GM23338 (cell line): ENCODE results near the gene CHST11. TPM values are rescaled to one million over a fixed set of nuclear protein-coding genes. Genes with fewer than 3 reads are reported as not detected.

Experiments
- ATAC-seq: fragments of 200-7000 bp; cut with Tn5 transposase; 3 replicates; pipeline ENCODE4 v1.9.1; 2020
- DNase-seq: peaks from one replicate; pipeline ENCODE4 v3.0.0-alpha.2; 2015; ENCODE audit warnings: low spot score
- H2AFZ ChIP-seq: fragments of 200-600 bp; sonication (generic); 2 replicates; pipeline ENCODE4 v1.8.0; 2016; ENCODE audit warnings: antibody characterized with exemption, mild to moderate bottlenecking, moderate library complexity
- H3F3A ChIP-seq: fragments of 200-600 bp; sonication (generic); replicated peaks from 2 replicates; pipeline ENCODE4 v1.8.0; 2017; ENCODE audit warnings: antibody characterized with exemption, mixed run types, low read depth
- H3K27ac ChIP-seq: fragments of 200-600 bp; sonication (generic); 2 replicates; pipeline ENCODE4 v1.6.1; 2016; ENCODE audit warnings: low read depth
- H3K27me3 ChIP-seq: fragments of 200-600 bp; sonication (generic); 2 replicates; pipeline ENCODE4 v1.8.0; 2016; ENCODE audit warnings: mild to moderate bottlenecking, mixed run types, moderate library complexity; ENCODE audit not compliant: insufficient read depth
- H3K36me3 ChIP-seq: fragments of 200-600 bp; sonication (generic); 2 replicates; pipeline ENCODE4 v1.8.0; 2016; ENCODE audit warnings: mild to moderate bottlenecking; ENCODE audit not compliant: insufficient read depth
- H3K4me1 ChIP-seq: fragments of 200-600 bp; sonication (generic); 2 replicates; pipeline ENCODE4 v1.8.0; 2016; ENCODE audit warnings: mild to moderate bottlenecking, moderate library complexity; ENCODE audit not compliant: insufficient read depth
- H3K4me2 ChIP-seq: fragments of 200-600 bp; sonication (generic); 2 replicates; pipeline ENCODE4 v1.7.1; 2017; ENCODE audit warnings: mixed run types
- H3K4me3 ChIP-seq: fragments of 200-600 bp; sonication (generic); 2 replicates; pipeline ENCODE4 v1.6.1; 2016; ENCODE audit warnings: mixed run types
- H3K79me2 ChIP-seq: fragments of 200-600 bp; sonication (generic); replicated peaks from 2 replicates; pipeline ENCODE4 v1.8.0; 2017; ENCODE audit warnings: mild to moderate bottlenecking; ENCODE audit not compliant: insufficient read depth
- H3K9me2 ChIP-seq: fragments of 200-600 bp; sonication (generic); 2 replicates; pipeline ENCODE4 v1.8.0; 2017; ENCODE audit not compliant: insufficient read depth
- H4K20me1 ChIP-seq: fragments of 200-600 bp; sonication (generic); replicated peaks from 2 replicates; pipeline ENCODE4 v1.8.0; 2017; ENCODE audit warnings: mild to moderate bottlenecking; ENCODE audit not compliant: insufficient read depth
- H3K27ac Mint-ChIP-seq: 2 replicates; pipeline ENCODE4 v1.8.0; 2020; ENCODE audit warnings: inconsistent platforms, mild to moderate bottlenecking, moderate library complexity, mixed read lengths
- H3K27me3 Mint-ChIP-seq: 3 replicates; pipeline ENCODE4 v1.8.0; 2022; ENCODE audit warnings: low read depth, mild to moderate bottlenecking, moderate library complexity, mixed read lengths, inconsistent platforms; ENCODE audit not compliant: insufficient read depth, poor library complexity
- H3K36me3 Mint-ChIP-seq: 3 replicates; pipeline ENCODE4 v1.8.0; 2021; ENCODE audit warnings: low read depth, mild to moderate bottlenecking, inconsistent platforms, moderate library complexity, mixed read lengths
- H3K4me1 Mint-ChIP-seq: 3 replicates; pipeline ENCODE4 v1.8.0; 2020; ENCODE audit warnings: mild to moderate bottlenecking, inconsistent platforms, mixed read lengths
- H3K4me3 Mint-ChIP-seq: 3 replicates; pipeline ENCODE4 v1.8.0; 2021; ENCODE audit warnings: moderate library complexity, mild to moderate bottlenecking, inconsistent platforms, mixed read lengths
- H3K9me3 Mint-ChIP-seq: 3 replicates; pipeline ENCODE4 v1.8.0; 2020; ENCODE audit warnings: moderate library complexity, mild to moderate bottlenecking, inconsistent platforms, mixed read lengths
- EZH2phosphoT487 ChIP-seq: fragments of 200-600 bp; sonication (generic); IDR thresholded peaks from one replicate; pipeline ENCODE4 v1.8.1; 2018; ENCODE audit warnings: antibody characterized with exemption; ENCODE audit not compliant: unreplicated experiment
- NANOG ChIP-seq: IDR thresholded peaks from 2 replicates; pipeline ENCODE4 v1.6.1; 2016; ENCODE audit warnings: antibody characterized with exemption, borderline replicate concordance
- POLR2AphosphoS5 ChIP-seq: IDR thresholded peaks from 2 replicates; pipeline ENCODE4 v1.6.1; 2016; ENCODE audit warnings: antibody characterized with exemption, low read depth
- ZNF114 ChIP-seq: fragments of 250-450 bp; sonication (Bioruptor Pico); IDR thresholded peaks from 2 replicates; pipeline ENCODE4 v1.5.0; 2020; ENCODE audit warnings: mild to moderate bottlenecking, moderate library complexity
- ZNF331 ChIP-seq: fragments of 250-450 bp; sonication (Bioruptor Pico); IDR thresholded peaks from 2 replicates; pipeline ENCODE4 v1.5.0; 2020; ENCODE audit warnings: low read depth, mild to moderate bottlenecking, moderate library complexity
- polyA plus RNA-seq: library from polyadenylated mRNA; unstranded; fragments of >200 nt; fragmentation: Nextera tagmentation; extraction: Ambion mirVana; gene quantifications from 2 replicates; pipeline ENCODE4 v1.2.1, GENCODE V29; 2016
- total RNA-seq: library from RNA; depleted of rRNA; stranded (reverse); fragments of >200 nt; shearing (Covaris generic); gene quantifications from 2 replicates; pipeline ENCODE4 v1.2.3, GENCODE V29; 2014
- TF ChIP-seq, protein P1 (sequence below), 2 experiments: fragments of 200-600 bp in 1 of 2; sonication (generic) in 1 of 2; conservative IDR thresholded peaks; 2 replicates each; pipeline versions ENCODE4 v1.5.1 to v1.6.1; 2016 to 2017; ENCODE audit warnings: antibody characterized with exemption in 2 of 2, low read depth in 2 of 2, mild to moderate bottlenecking in 2 of 2, moderate library complexity in 1 of 2
- TF ChIP-seq, protein P2 (sequence below): IDR thresholded peaks from one replicate; pipeline ENCODE4 v1.6.1; 2018; ENCODE audit warnings: antibody characterized with exemption; ENCODE audit not compliant: unreplicated experiment
- TF ChIP-seq, protein P3 (sequence below): IDR thresholded peaks from 2 replicates; pipeline ENCODE4 v1.6.1; 2016; ENCODE audit warnings: antibody characterized with exemption

Gene CHST11
- total and polyA plus RNA-seq, 2 experiments from 2014 or later, result 7.7 to 25.7 TPM

DNA sequence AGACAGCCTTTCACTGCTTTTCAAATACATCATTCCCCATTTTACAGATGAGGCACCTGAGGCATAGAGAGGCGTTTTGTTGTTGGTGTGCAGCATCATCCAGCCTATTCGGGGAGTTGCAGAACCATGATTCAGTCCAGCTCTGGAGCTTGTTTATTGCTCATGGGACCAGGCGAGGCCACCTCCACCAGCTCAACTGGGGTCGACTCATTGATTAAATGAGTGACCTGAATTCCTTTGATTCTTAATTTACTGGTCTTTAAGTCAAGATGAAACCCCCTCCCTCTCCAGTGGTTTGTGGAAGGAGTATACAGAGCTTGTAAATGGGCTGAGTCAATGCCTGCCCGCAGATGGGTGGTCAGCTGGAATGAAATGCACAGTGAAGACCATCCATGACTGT, 161.9 kb downstream of the CHST11 start (continued):
- TF ChIP-seq, protein P1, sequence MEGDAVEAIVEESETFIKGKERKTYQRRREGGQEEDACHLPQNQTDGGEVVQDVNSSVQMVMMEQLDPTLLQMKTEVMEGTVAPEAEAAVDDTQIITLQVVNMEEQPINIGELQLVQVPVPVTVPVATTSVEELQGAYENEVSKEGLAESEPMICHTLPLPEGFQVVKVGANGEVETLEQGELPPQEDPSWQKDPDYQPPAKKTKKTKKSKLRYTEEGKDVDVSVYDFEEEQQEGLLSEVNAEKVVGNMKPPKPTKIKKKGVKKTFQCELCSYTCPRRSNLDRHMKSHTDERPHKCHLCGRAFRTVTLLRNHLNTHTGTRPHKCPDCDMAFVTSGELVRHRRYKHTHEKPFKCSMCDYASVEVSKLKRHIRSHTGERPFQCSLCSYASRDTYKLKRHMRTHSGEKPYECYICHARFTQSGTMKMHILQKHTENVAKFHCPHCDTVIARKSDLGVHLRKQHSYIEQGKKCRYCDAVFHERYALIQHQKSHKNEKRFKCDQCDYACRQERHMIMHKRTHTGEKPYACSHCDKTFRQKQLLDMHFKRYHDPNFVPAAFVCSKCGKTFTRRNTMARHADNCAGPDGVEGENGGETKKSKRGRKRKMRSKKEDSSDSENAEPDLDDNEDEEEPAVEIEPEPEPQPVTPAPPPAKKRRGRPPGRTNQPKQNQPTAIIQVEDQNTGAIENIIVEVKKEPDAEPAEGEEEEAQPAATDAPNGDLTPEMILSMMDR (conservative IDR thresholded peaks at IDR 0.05; ENCODE audit: low read depth in 2 of 2), result no peak
- TF ChIP-seq ZNF114 (CRISPR knock-in tag), result no peak
- no peak for TF ChIP-seq ZNF331 (CRISPR knock-in tag)
- TF ChIP-seq, protein P2, sequence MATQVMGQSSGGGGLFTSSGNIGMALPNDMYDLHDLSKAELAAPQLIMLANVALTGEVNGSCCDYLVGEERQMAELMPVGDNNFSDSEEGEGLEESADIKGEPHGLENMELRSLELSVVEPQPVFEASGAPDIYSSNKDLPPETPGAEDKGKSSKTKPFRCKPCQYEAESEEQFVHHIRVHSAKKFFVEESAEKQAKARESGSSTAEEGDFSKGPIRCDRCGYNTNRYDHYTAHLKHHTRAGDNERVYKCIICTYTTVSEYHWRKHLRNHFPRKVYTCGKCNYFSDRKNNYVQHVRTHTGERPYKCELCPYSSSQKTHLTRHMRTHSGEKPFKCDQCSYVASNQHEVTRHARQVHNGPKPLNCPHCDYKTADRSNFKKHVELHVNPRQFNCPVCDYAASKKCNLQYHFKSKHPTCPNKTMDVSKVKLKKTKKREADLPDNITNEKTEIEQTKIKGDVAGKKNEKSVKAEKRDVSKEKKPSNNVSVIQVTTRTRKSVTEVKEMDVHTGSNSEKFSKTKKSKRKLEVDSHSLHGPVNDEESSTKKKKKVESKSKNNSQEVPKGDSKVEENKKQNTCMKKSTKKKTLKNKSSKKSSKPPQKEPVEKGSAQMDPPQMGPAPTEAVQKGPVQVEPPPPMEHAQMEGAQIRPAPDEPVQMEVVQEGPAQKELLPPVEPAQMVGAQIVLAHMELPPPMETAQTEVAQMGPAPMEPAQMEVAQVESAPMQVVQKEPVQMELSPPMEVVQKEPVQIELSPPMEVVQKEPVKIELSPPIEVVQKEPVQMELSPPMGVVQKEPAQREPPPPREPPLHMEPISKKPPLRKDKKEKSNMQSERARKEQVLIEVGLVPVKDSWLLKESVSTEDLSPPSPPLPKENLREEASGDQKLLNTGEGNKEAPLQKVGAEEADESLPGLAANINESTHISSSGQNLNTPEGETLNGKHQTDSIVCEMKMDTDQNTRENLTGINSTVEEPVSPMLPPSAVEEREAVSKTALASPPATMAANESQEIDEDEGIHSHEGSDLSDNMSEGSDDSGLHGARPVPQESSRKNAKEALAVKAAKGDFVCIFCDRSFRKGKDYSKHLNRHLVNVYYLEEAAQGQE, result no peak
- TF ChIP-seq, protein P3, sequence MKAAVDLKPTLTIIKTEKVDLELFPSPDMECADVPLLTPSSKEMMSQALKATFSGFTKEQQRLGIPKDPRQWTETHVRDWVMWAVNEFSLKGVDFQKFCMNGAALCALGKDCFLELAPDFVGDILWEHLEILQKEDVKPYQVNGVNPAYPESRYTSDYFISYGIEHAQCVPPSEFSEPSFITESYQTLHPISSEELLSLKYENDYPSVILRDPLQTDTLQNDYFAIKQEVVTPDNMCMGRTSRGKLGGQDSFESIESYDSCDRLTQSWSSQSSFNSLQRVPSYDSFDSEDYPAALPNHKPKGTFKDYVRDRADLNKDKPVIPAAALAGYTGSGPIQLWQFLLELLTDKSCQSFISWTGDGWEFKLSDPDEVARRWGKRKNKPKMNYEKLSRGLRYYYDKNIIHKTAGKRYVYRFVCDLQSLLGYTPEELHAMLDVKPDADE, result no peak
- TF ChIP-seq NANOG, result no peak

DNA sequence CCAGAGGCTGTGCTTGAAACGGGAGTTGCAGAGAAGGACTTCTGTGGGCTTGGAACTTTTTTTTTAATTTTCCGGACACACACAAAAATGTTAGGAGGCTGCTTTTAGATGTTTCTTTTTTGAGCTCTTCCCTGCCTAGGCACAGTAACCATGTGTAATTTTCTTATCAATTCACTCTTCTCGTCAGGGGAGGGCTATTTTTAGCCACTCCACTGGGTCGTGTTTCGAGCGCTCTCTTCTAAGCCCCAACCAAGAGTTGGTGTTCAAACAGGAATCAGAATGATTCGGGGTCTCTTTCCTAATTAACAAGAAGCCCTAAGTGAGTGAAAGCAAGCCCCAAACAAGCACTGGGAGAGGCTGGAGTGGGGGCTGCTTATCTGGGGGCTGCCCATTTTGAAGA, 162.6 kb downstream of the CHST11 start:
- Histone ChIP-seq H3K4me3 (no peak overlapping the region), H4K20me1 (0 out of 2 replicates have a peak, but pooled peaks cover 3% of the 10 kb centered on the region), H3K4me2 (no peak overlapping the region), H3K79me2 (no peaks in the 10 kb centered on the region; the same call in 1 of the 2 replicates), H3K36me3 (no peaks in the 10 kb centered on the region), H3K27me3 (no peaks in the 10 kb centered on the region), H3K9me2 (no peaks in the 10 kb centered on the region), H2AFZ (no peak overlapping the region), H3K4me1 (peaks cover 19% of the 10 kb centered on the region), H3F3A (no peaks in the 10 kb centered on the region), H3K27ac (no peak overlapping the region)
- no peak for ATAC-seq
- Mint-ChIP-seq H3K4me1 (peaks cover 28% of the 10 kb centered on the region), H3K27me3 (peaks cover 2% of the 10 kb centered on the region), H3K9me3 (no peaks in the 10 kb centered on the region), H3K27ac (no peak overlapping the region), H3K4me3 (no peak overlapping the region), H3K36me3 (no peaks in the 10 kb centered on the region)
- DNase-seq, result no peak
- TF ChIP-seq, protein P2, result no peak
- TF ChIP-seq ZNF331 (CRISPR knock-in tag), result no peak
- no peak for TF ChIP-seq EZH2phosphoT487
- no peak for TF ChIP-seq POLR2AphosphoS5
- TF ChIP-seq NANOG, result no peak
- no peak for TF ChIP-seq ZNF114 (CRISPR knock-in tag)
